Panc1 (cell line): ENCODE measurements around the gene HOXA2. TPM values are rescaled to one million over a fixed set of nuclear protein-coding genes. Genes with fewer than 3 reads are reported as not detected.

Source experiments
- ATAC-seq: fragments of 200-7000 bp; cut with Tn5 transposase; 2 replicates; pipeline ENCODE4 v1.9.1; 2020; ENCODE audit warnings: mild to moderate bottlenecking, moderate library complexity
- BruUV-seq: library from RNA; stranded (reverse); fragments of 400-500 nt; replicated peaks from 2 replicates; lab custom pipeline; 2021; lab: Mats Ljungman, UMichigan
- CTCF ChIA-PET: fragments of 300-600 bp; sonication (Branson Sonifier 250); formaldehyde crosslinking; loops from one replicate; lab custom pipeline; 2022; ENCODE audit warnings: antibody characterized with exemption; lab: Charles Lee
- POLR2A ChIA-PET: fragments of 300-600 bp; sonication (Branson Sonifier 250); formaldehyde crosslinking; loops from one replicate; lab custom pipeline; 2022; ENCODE audit warnings: antibody characterized with exemption; lab: Charles Lee
- DNase-seq: peaks from one replicate; pipeline ENCODE4 v3.0.0-alpha.2; 2010; ENCODE audit warnings: low read depth, low spot score
- H3K27ac ChIP-seq: 2 replicates; pipeline ENCODE4 v1.5.1; 2011; ENCODE audit warnings: mild to moderate bottlenecking, low read length, inconsistent platforms
- H3K27me3 ChIP-seq: fragments of 200-500 bp; sonication (Bioruptor generic); 2 replicates; pipeline ENCODE4 v1.6.0; 2014; ENCODE audit warnings: low read length, inconsistent platforms; ENCODE audit not compliant: control insufficient read depth, insufficient read depth
- H3K36me3 ChIP-seq: fragments of 200-500 bp; sonication (Bioruptor generic); 2 replicates; pipeline ENCODE4 v1.5.1; 2014; ENCODE audit warnings: inconsistent platforms, mild to moderate bottlenecking, low read length, moderate library complexity; ENCODE audit not compliant: control insufficient read depth, insufficient read depth
- H3K4me1 ChIP-seq: 2 replicates; pipeline ENCODE4 v1.5.1; 2011; ENCODE audit warnings: inconsistent platforms, mild to moderate bottlenecking, low read length, moderate library complexity; ENCODE audit not compliant: control insufficient read depth, insufficient read depth
- H3K4me3 ChIP-seq, 2 experiments: 2 replicates each; pipeline ENCODE4 v1.5.1; 2011 to 2012; ENCODE audit warnings: low read depth in 2 of 2, low read length in 2 of 2, mild to moderate bottlenecking in 2 of 2, inconsistent platforms in 1 of 2, moderate library complexity in 1 of 2
- H3K9me3 ChIP-seq: fragments of 200-500 bp; sonication (Bioruptor generic); 2 replicates; pipeline ENCODE4 v1.5.1; 2014; ENCODE audit warnings: low read depth, mild to moderate bottlenecking, inconsistent platforms, low read length, moderate library complexity; ENCODE audit not compliant: control insufficient read depth, insufficient read depth
- POLR2AphosphoS5 ChIP-seq: IDR thresholded peaks from 2 replicates; pipeline ENCODE4 v1.6.1; 2012; ENCODE audit warnings: mild to moderate bottlenecking, low read depth, low read length, moderate library complexity
- SIN3A ChIP-seq: IDR thresholded peaks from 2 replicates; pipeline ENCODE4 v1.6.1; 2012; ENCODE audit warnings: low read depth, mild to moderate bottlenecking, low read length, moderate library complexity, borderline replicate concordance; ENCODE audit not compliant: insufficient read depth
- TCF7L2 ChIP-seq: IDR thresholded peaks from 2 replicates; pipeline ENCODE4 v1.6.1; 2011; ENCODE audit warnings: mild to moderate bottlenecking, low read depth, low read length, inconsistent platforms
- in situ Hi-C: cut with HindIII; loops from 2 replicates; pipeline ENCODE4 v1.10.0; 2016; ENCODE audit warnings: low sequenced_read_pairs, low pct_unique_long_range_greater_than_20kb
- intact Hi-C: fragments of 100-400 bp; cut with micrococcal nuclease; formaldehyde crosslinking; loops from one replicate; pipeline ENCODE4 v1.10.0; 2022; ENCODE audit not compliant: unreplicated experiment
- total RNA-seq: library from RNA; stranded (reverse); gene quantifications from one replicate; pipeline ENCODE4 v1.2.1, GENCODE V29; 2021; ENCODE audit not compliant: unreplicated experiment
- TF ChIP-seq, protein P1 (sequence below): fragments of 450-650 bp; IDR thresholded peaks from 2 replicates; pipeline ENCODE4 v1.5.1; 2017; ENCODE audit warnings: mild to moderate bottlenecking
- TF ChIP-seq, protein P2 (sequence below), 2 experiments: IDR thresholded peaks; 2 replicates each; pipeline ENCODE4 v1.6.1; 2011 to 2012; ENCODE audit warnings: low read depth in 2 of 2, control low read depth in 1 of 2, low read length in 1 of 2, mild to moderate bottlenecking in 1 of 2, moderate library complexity in 1 of 2; ENCODE audit not compliant: insufficient read depth in 1 of 2

The HOXA2 gene
- total RNA-seq, 1 experiment from 2014 or later = 2.9 TPM

DNA sequence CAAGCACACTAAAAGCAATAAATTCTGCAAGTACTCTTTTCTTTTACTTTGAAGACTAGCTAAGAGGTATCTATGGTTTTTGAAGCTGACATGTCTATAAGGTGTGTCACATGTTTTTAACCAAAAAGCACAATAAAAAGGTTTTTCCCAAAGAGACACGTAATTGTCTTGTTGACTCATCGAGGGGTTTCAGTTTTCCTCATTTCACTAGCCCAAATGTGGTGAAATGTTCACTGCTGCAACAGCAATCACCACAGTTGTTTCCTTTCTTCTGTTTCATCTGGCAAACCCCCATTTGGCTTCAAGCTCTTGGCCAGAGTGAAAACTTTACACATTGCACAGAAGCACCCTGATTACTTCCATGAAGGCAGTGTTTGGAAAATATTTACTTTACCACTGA lies 31.9 kb upstream of the HOXA2 start:
- in situ Hi-C loops = no loop called here
- H3K36me3 ChIP-seq = no peaks in the 10 kb centered on the region
- BruUV-seq = no TSS peak
- POLR2A ChIA-PET = interaction anchor here (0.7 kb wide), 1 partner anchor 14 kb away, joined by 3 read pairs; no protein-coding TSS in a partner anchor
- no peaks in the 10 kb centered on the region for H3K27me3 ChIP-seq
- no peak for DNase-seq
- peaks cover 71% of the 10 kb centered on the region for H3K4me1 ChIP-seq
- CTCF ChIA-PET = interaction anchor here (0.7 to 1.7 kb wide), 2 partner anchors 14 to 15 kb away, joined by 3 to 5 read pairs; no protein-coding TSS in a partner anchor
- H3K4me3 ChIP-seq = no peak overlapping the region
- intact Hi-C loops = no loop called here
- TF ChIP-seq SIN3A (no peak), TCF7L2 (peak; percentile 43; the same call in 1 of the 2 replicates)
- peak overlapping the region; percentile 98 for H3K27ac ChIP-seq
- no peaks in the 10 kb centered on the region for H3K9me3 ChIP-seq
- ATAC-seq = no peak

DNA sequence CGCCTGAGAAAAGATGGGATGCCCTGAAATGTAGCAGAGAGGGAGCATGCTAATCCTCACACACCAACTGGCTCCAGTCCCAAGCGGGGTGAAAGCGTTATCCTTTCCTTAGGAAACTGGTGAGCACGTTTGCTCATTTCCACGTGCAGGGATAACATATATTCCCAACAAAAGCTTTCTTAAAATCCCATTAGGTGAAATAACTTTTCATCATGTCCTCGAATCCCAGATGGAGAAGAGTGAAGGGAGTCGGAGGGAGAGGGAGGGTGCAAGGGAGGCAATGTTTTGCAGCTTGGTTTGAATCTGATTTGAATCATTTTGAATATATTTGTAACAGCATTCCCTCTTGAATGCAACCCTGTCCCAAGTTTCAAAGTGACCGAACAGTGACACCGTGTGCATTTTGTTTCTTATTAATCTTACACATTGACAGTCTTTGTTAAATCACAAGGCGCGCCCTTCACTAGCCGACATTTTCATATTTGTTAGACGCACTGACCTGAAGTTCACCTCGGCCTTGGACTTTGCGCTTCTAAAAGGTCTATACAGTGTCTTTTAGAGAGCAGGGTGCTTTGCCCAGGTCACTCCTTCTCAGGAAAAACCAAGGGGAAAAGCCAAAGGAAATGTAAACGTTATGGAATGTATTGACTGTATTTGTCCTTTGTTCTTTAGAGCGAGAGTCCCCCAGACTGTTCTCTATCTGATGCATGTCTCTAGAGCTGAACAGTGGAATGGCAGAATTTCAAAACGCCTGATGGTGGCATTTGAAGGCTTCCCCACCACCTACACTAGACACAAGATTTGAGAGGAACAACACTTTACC lies 31.1 kb upstream of the HOXA2 start:
- no peak for TF ChIP-seq SIN3A
- TF ChIP-seq, protein P1, sequence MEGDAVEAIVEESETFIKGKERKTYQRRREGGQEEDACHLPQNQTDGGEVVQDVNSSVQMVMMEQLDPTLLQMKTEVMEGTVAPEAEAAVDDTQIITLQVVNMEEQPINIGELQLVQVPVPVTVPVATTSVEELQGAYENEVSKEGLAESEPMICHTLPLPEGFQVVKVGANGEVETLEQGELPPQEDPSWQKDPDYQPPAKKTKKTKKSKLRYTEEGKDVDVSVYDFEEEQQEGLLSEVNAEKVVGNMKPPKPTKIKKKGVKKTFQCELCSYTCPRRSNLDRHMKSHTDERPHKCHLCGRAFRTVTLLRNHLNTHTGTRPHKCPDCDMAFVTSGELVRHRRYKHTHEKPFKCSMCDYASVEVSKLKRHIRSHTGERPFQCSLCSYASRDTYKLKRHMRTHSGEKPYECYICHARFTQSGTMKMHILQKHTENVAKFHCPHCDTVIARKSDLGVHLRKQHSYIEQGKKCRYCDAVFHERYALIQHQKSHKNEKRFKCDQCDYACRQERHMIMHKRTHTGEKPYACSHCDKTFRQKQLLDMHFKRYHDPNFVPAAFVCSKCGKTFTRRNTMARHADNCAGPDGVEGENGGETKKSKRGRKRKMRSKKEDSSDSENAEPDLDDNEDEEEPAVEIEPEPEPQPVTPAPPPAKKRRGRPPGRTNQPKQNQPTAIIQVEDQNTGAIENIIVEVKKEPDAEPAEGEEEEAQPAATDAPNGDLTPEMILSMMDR = peak; percentile 31
- DNase-seq (no peak), ATAC-seq (peak; percentile 63)
- Histone ChIP-seq H3K9me3 (no peaks in the 10 kb centered on the region), H3K27ac (peak overlapping the region; percentile 98), H3K4me3 (peak overlapping the region; percentile 21 to 33), H3K27me3 (no peaks in the 10 kb centered on the region), H3K36me3 (no peaks in the 10 kb centered on the region), H3K4me1 (peaks cover 72% of the 10 kb centered on the region)
- CTCF ChIA-PET = interaction anchor here (1.7 kb wide), 1 partner anchor 14 kb away, joined by 5 read pairs; no protein-coding TSS in a partner anchor
- BruUV-seq = no TSS peak
- in situ Hi-C loops (no loop called here), intact Hi-C loops (no loop called here)
- POLR2A ChIA-PET = no interaction called here

GRCh38 chr7:27132978-27133377 lies 30.5 kb upstream of the HOXA2 start:
- ChIA-PET CTCF (no interaction called here), POLR2A (interaction anchor here (0.6 kb wide), 1 partner anchor 222 kb away, joined by 10 read pairs; no protein-coding TSS in a partner anchor)
- BruUV-seq = no TSS peak
- intact Hi-C loops = no loop called here
- Histone ChIP-seq H3K27me3 (no peaks in the 10 kb centered on the region), H3K36me3 (no peaks in the 10 kb centered on the region), H3K9me3 (no peaks in the 10 kb centered on the region), H3K4me1 (peaks cover 74% of the 10 kb centered on the region), H3K4me3 (no peak overlapping the region; a peak in 1 of 4 replicates), H3K27ac (peak overlapping the region; percentile 98)
- no peak for ATAC-seq
- no peak for DNase-seq
- TF ChIP-seq SIN3A = no peak
- TF ChIP-seq TCF7L2 = no peak
- TF ChIP-seq, protein P2, sequence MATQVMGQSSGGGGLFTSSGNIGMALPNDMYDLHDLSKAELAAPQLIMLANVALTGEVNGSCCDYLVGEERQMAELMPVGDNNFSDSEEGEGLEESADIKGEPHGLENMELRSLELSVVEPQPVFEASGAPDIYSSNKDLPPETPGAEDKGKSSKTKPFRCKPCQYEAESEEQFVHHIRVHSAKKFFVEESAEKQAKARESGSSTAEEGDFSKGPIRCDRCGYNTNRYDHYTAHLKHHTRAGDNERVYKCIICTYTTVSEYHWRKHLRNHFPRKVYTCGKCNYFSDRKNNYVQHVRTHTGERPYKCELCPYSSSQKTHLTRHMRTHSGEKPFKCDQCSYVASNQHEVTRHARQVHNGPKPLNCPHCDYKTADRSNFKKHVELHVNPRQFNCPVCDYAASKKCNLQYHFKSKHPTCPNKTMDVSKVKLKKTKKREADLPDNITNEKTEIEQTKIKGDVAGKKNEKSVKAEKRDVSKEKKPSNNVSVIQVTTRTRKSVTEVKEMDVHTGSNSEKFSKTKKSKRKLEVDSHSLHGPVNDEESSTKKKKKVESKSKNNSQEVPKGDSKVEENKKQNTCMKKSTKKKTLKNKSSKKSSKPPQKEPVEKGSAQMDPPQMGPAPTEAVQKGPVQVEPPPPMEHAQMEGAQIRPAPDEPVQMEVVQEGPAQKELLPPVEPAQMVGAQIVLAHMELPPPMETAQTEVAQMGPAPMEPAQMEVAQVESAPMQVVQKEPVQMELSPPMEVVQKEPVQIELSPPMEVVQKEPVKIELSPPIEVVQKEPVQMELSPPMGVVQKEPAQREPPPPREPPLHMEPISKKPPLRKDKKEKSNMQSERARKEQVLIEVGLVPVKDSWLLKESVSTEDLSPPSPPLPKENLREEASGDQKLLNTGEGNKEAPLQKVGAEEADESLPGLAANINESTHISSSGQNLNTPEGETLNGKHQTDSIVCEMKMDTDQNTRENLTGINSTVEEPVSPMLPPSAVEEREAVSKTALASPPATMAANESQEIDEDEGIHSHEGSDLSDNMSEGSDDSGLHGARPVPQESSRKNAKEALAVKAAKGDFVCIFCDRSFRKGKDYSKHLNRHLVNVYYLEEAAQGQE (IDR thresholded peaks at IDR 0.05; ENCODE audit: insufficient read depth in 1 of 2, low read depth in 2 of 2, low read length in 1 of 2) = no peak
- TF ChIP-seq POLR2AphosphoS5 = no peak
- TF ChIP-seq, protein P1 = no peak
- in situ Hi-C loops = no loop called here
